CD4-positive, alpha-beta memory T cell (primary cell): ENCODE results near the gene FSCN2. TPM values are rescaled to one million over a fixed set of nuclear protein-coding genes. Genes with fewer than 3 reads are reported as not detected.
A peak's percentile ranks its signal among the peaks of the same experiment; 100 is the strongest.

Experiments used
- CTCF ChIA-PET: fragments of 350-600 bp; sonication (Branson Sonifier 250); formaldehyde crosslinking; loops from one replicate; lab custom pipeline; 2021; ENCODE audit warnings: inconsistent platforms; ENCODE audit not compliant: partially characterized antibody; lab: Charles Lee
- POLR2A ChIA-PET: fragments of 350-600 bp; sonication (Branson Sonifier 250); formaldehyde crosslinking; loops from one replicate; lab custom pipeline; 2021; ENCODE audit not compliant: partially characterized antibody; lab: Charles Lee
- DNase-seq, 5 donors: peaks; one replicate each; pipeline versions ENCODE4 v3.0.0 to v3.0.0-alpha.2; 2020 to 2022; ENCODE audit warnings: mixed read lengths in 1 of 5
- H3K27ac ChIP-seq: one replicate; pipeline ENCODE4 v1.7.0; 2013; ENCODE audit warnings: low read depth, low read length
- H3K27me3 ChIP-seq: 2 replicates; pipeline ENCODE4 v1.7.0; 2013; ENCODE audit warnings: mild to moderate bottlenecking, low read length, moderate library complexity; ENCODE audit not compliant: insufficient read depth
- H3K36me3 ChIP-seq: 2 replicates; pipeline ENCODE4 v1.7.0; 2013; ENCODE audit warnings: mild to moderate bottlenecking, low read length, moderate library complexity; ENCODE audit not compliant: insufficient read depth
- H3K4me1 ChIP-seq: 2 replicates; pipeline ENCODE4 v1.7.0; 2013; ENCODE audit warnings: mild to moderate bottlenecking, low read length, moderate library complexity; ENCODE audit not compliant: insufficient read depth
- H3K4me3 ChIP-seq, 2 donors: one replicate each; pipeline ENCODE4 v1.7.0; 2013; ENCODE audit warnings: low read length in 2 of 2, mild to moderate bottlenecking in 1 of 2
- H3K9me3 ChIP-seq, 2 donors: one replicate each; pipeline ENCODE4 v1.7.0; 2013; ENCODE audit warnings: low read length in 2 of 2, control low read depth in 1 of 2; ENCODE audit not compliant: control insufficient read depth in 1 of 2
- H3K27ac Mint-ChIP-seq, 7 donors: one replicate each; pipeline ENCODE4 v1.8.0; 2020 to 2021; ENCODE audit warnings: mixed read lengths in 7 of 7, mild to moderate bottlenecking in 6 of 7, inconsistent platforms in 3 of 7, moderate library complexity in 3 of 7
- H3K27me3 Mint-ChIP-seq, 2 donors: one replicate each; pipeline ENCODE4 v1.8.0; 2020 to 2021; ENCODE audit warnings: mixed read lengths in 2 of 2
- H3K36me3 Mint-ChIP-seq, 2 donors: one replicate each; pipeline ENCODE4 v1.8.0; 2020 to 2021; ENCODE audit warnings: mixed read lengths in 2 of 2, inconsistent platforms in 1 of 2, mild to moderate bottlenecking in 1 of 2
- H3K4me1 Mint-ChIP-seq, 4 donors: one replicate each; pipeline ENCODE4 v1.8.0; 2020 to 2021; ENCODE audit warnings: mixed read lengths in 4 of 4, mild to moderate bottlenecking in 1 of 4
- H3K4me3 Mint-ChIP-seq, 8 donors: one replicate each; pipeline ENCODE4 v1.8.0; 2020 to 2021; ENCODE audit warnings: mixed read lengths in 8 of 8, mild to moderate bottlenecking in 7 of 8, moderate library complexity in 6 of 8, inconsistent platforms in 3 of 8
- H3K9me3 Mint-ChIP-seq, 8 donors: one replicate each; pipeline ENCODE4 v1.8.0; 2020 to 2021; ENCODE audit warnings: mixed read lengths in 8 of 8, mild to moderate bottlenecking in 5 of 8, inconsistent platforms in 3 of 8, moderate library complexity in 1 of 8
- intact Hi-C: fragments of 100-400 bp; cut with micrococcal nuclease; formaldehyde crosslinking; loops from one replicate; pipeline ENCODE4 v1.15.1; 2023
- polyA plus RNA-seq, 2 donors: library from polyadenylated mRNA; unstranded; fragments of 300-500 nt; fragmentation: Illumina TruSeq; gene quantifications; one replicate each; pipeline ENCODE4 v1.2.3, GENCODE V29; 2021
- total RNA-seq, 2 experiments: library from RNA; stranded (reverse); gene quantifications; one replicate each; pipeline ENCODE4 v1.2.3, GENCODE V29; 2021

FSCN2 gene
- total and polyA plus RNA-seq, 4 experiments from 2014 or later, result 0.20 to 1.0 (median 0.75) TPM; not detected in 1

- Mint-ChIP-seq H3K4me1 (peaks cover 0 to 10% (median 4%) of the 10 kb centered on the region in 4 donors), H3K4me3 (no peak overlapping the region), H3K27me3 (no peaks in the 10 kb centered on the region), H3K9me3 (no peaks in the 10 kb centered on the region), H3K36me3 (peaks cover 30 to 67% of the 10 kb centered on the region in 2 donors), H3K27ac (peak overlapping the region in 2 of 7 donors; percentile 57 to 62)
- Histone ChIP-seq H3K27me3 (no peaks in the 10 kb centered on the region), H3K4me3 (no peak overlapping the region), H3K9me3 (no peaks in the 10 kb centered on the region), H3K27ac (no peak overlapping the region), H3K36me3 (peaks cover 59% of the 10 kb centered on the region), H3K4me1 (no peaks in the 10 kb centered on the region)
- no peak for DNase-seq
- intact Hi-C loops, result no loop called here
- ChIA-PET POLR2A (no interaction called here), CTCF (no interaction called here)
These were observed 44.5 kb downstream of the FSCN2 start for GRCh38 chr17:81572563-81573168.

GRCh38 chr17:81573794-81574642 is 45.8 kb downstream of the FSCN2 start:
- intact Hi-C loops, result no loop called here
- ChIA-PET CTCF (no interaction called here), POLR2A (no interaction called here)
- H3K4me3 ChIP-seq, result no peak overlapping the region
- Mint-ChIP-seq H3K9me3 (no peaks in the 10 kb centered on the region), H3K27ac (peak overlapping the region in 1 of 7 donors; percentile 64), H3K36me3 (peaks cover 28 to 61% of the 10 kb centered on the region in 2 donors), H3K27me3 (no peaks in the 10 kb centered on the region), H3K4me3 (no peak overlapping the region), H3K4me1 (peaks cover 5 to 12% (median 9%) of the 10 kb centered on the region in 4 donors)
- H3K27me3 ChIP-seq, result no peaks in the 10 kb centered on the region
- H3K4me1 ChIP-seq, result no peaks in the 10 kb centered on the region
- no peak for DNase-seq
- H3K9me3 ChIP-seq, result no peaks in the 10 kb centered on the region
- H3K27ac ChIP-seq, result no peak overlapping the region
- peaks cover 47% of the 10 kb centered on the region for H3K36me3 ChIP-seq

- Histone ChIP-seq H3K27ac (no peak overlapping the region), H3K9me3 (no peaks in the 10 kb centered on the region), H3K4me3 (no peak overlapping the region), H3K27me3 (no peaks in the 10 kb centered on the region), H3K36me3 (peaks cover 41% of the 10 kb centered on the region), H3K4me1 (no peaks in the 10 kb centered on the region)
- DNase-seq, result no peak
- peaks cover 5 to 12% (median 10%) of the 10 kb centered on the region in 4 donors for H3K4me1 Mint-ChIP-seq
- intact Hi-C loops, result no loop called here
- no peaks in the 10 kb centered on the region for H3K9me3 Mint-ChIP-seq
- H3K27me3 Mint-ChIP-seq, result no peaks in the 10 kb centered on the region
- H3K36me3 Mint-ChIP-seq, result peaks cover 30 to 63% of the 10 kb centered on the region in 2 donors
- ChIA-PET POLR2A (no interaction called here), CTCF (no interaction called here)
- H3K27ac Mint-ChIP-seq, result no peak overlapping the region
- no peak overlapping the region for H3K4me3 Mint-ChIP-seq
These were observed 46.4 kb downstream of the FSCN2 start for GRCh38 chr17:81574643-81574956.

- no peaks in the 10 kb centered on the region for H3K9me3 ChIP-seq
- intact Hi-C loops, result no loop called here
- H3K27ac ChIP-seq, result no peak overlapping the region
- Mint-ChIP-seq H3K4me3 (no peak overlapping the region), H3K4me1 (peaks cover 5 to 15% (median 12%) of the 10 kb centered on the region in 4 donors), H3K27me3 (no peaks in the 10 kb centered on the region), H3K27ac (no peak overlapping the region), H3K36me3 (peaks cover 40 to 62% of the 10 kb centered on the region in 2 donors), H3K9me3 (no peaks in the 10 kb centered on the region)
- no peak for DNase-seq
- H3K4me1 ChIP-seq, result no peaks in the 10 kb centered on the region
- POLR2A ChIA-PET, result no interaction called here
- CTCF ChIA-PET, result no interaction called here
- no peaks in the 10 kb centered on the region for H3K27me3 ChIP-seq
- peaks cover 28% of the 10 kb centered on the region for H3K36me3 ChIP-seq
- H3K4me3 ChIP-seq, result no peak overlapping the region
These were observed 47.7 kb downstream of the FSCN2 start for GRCh38 chr17:81575836-81576235.

DNA sequence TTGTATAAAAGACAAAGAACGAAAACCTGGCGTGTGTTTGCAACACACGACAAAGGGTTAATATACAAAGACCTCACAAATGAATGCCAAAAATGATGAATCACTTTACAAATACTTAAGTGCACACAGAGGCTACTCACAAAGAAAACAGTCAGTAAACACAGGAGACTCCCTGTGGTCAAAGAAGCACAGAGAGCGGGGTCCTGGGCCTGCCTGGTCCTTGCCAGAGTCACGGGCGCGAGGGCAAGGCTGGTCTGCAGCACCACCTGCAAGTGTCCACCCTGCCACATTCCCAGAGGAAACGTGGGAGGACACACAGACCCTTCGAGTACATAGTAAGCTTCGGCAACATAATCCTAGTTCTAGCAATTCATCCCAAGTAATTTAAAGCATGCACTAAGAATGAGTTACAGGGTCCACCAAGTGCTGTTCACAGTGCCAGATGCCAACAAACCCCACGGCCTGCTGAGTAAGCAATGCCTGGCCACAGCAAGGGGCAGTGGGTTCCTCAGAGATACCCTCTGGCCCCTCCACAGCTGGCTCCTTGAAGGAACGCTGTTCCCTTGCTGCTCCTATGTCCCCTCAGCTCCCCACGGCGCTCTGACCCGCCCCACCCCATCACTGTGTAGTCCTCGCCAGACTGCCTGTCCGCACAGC is 48.6 kb downstream of the FSCN2 start:
- ChIA-PET POLR2A (no interaction called here), CTCF (interaction anchor here (1.4 kb wide), 1 partner anchor 25 kb away, joined by 3 read pairs; no protein-coding TSS in a partner anchor)
- Mint-ChIP-seq H3K27ac (no peak overlapping the region), H3K27me3 (no peaks in the 10 kb centered on the region), H3K4me3 (no peak overlapping the region), H3K9me3 (no peaks in the 10 kb centered on the region), H3K36me3 (peaks cover 36 to 63% of the 10 kb centered on the region in 2 donors), H3K4me1 (peaks cover 5 to 15% (median 12%) of the 10 kb centered on the region in 4 donors)
- H3K9me3 ChIP-seq, result no peaks in the 10 kb centered on the region
- H3K27ac ChIP-seq, result no peak overlapping the region
- DNase-seq, result no peak
- H3K36me3 ChIP-seq, result peaks cover 23% of the 10 kb centered on the region
- intact Hi-C loops, result no loop called here
- no peaks in the 10 kb centered on the region for H3K4me1 ChIP-seq
- H3K27me3 ChIP-seq, result no peaks in the 10 kb centered on the region
- no peak overlapping the region for H3K4me3 ChIP-seq

DNA sequence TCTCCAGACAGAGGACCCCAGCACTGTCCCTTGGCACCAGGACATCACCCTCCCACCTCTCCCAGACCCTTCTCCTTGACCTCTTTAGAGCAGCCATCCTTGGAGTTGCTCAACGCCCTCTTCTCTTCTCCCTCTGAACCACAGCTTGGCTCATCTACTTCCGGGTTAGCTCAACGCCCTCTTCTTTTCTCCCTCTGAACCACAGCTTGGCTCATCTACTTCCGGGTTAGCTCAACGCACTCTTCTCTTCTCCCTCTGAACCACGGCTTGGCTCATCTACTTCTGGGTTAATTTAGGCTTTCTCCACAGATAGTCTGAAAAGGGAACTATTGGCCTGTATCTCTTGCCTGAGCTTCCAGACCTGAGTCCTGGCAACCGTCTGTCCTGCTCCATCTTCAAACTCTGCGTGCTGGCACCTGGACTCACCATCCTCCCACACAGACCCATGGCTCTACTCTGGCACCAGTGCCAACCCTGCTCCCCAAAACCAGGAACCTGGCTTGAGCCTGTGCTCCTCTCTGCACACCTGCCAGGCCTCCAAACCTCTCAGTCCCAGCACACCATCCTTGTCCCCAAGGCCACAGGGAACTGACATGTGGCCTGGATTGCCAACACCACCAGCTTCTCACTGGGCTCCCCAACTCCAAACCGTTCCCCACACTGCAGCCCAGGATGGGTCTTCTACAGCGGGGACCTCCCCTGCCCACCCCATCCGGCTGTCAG is 49.3 kb downstream of the FSCN2 start:
- H3K4me1 Mint-ChIP-seq, result peaks cover 5 to 15% (median 12%) of the 10 kb centered on the region in 4 donors
- intact Hi-C loops, result no loop called here
- no peak overlapping the region for H3K4me3 ChIP-seq
- H3K4me1 ChIP-seq, result no peaks in the 10 kb centered on the region
- no peaks in the 10 kb centered on the region for H3K27me3 ChIP-seq
- peak overlapping the region in 1 of 8 donors; percentile 25 for H3K4me3 Mint-ChIP-seq
- H3K9me3 Mint-ChIP-seq, result no peaks in the 10 kb centered on the region
- no peak for DNase-seq
- peaks cover 25% of the 10 kb centered on the region for H3K36me3 ChIP-seq
- peak overlapping the region in 5 of 7 donors; percentile 1 to 85 (median 26) for H3K27ac Mint-ChIP-seq
- ChIA-PET CTCF (interaction anchor here (1.4 kb wide), 1 partner anchor 24 kb away, joined by 3 read pairs; no protein-coding TSS in a partner anchor), POLR2A (no interaction called here)
- H3K27ac ChIP-seq, result no peak overlapping the region
- no peaks in the 10 kb centered on the region for H3K27me3 Mint-ChIP-seq
- H3K9me3 ChIP-seq, result no peaks in the 10 kb centered on the region
- peaks cover 36 to 66% of the 10 kb centered on the region in 2 donors for H3K36me3 Mint-ChIP-seq
